Right lung (tissue), 10 donors: ENCODE data around the gene ACAA1. TPM values are rescaled to one million over a fixed set of nuclear protein-coding genes. Genes with fewer than 3 reads are reported as not detected.
"Not testable (repeated sequence)": the region's sequence is repeated elsewhere in the genome, so short reads cannot be mapped to it uniquely, and the experiment has no call there.

Source experiments
- DNase-seq, 2 donors: peaks; one replicate each; pipeline ENCODE4 v3.0.0-alpha.2; 2013
- long read RNA-seq, 8 donors: transcript quantifications; one replicate each; lab custom pipeline, GENCODE V29; 2026
- polyA plus RNA-seq, 5 donors: library from polyadenylated mRNA; unstranded; fragments of 120-200 nt; gene quantifications; one replicate each; pipeline versions ENCODE4 v1.2.1 to v1.2.3, GENCODE V29; 2013; ENCODE audit warnings: inconsistent platforms in 1 of 5, low replicate concordance in 1 of 5; ENCODE audit not compliant: insufficient read length in 5 of 5, insufficient read depth in 1 of 5

Gene ACAA1, protein sequence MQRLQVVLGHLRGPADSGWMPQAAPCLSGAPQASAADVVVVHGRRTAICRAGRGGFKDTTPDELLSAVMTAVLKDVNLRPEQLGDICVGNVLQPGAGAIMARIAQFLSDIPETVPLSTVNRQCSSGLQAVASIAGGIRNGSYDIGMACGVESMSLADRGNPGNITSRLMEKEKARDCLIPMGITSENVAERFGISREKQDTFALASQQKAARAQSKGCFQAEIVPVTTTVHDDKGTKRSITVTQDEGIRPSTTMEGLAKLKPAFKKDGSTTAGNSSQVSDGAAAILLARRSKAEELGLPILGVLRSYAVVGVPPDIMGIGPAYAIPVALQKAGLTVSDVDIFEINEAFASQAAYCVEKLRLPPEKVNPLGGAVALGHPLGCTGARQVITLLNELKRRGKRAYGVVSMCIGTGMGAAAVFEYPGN
- polyA plus RNA-seq = 10 to 100 TPM; 53.7 to 70.1 (median 61.8) TPM
- long read RNA-seq, donor 1, transcript ACAA1-202 (12 exons, 1,785 nt) = major isoform, 6 of 22 reads
- long read RNA-seq, donor 1, partial matches to known transcripts = 11 of 22 reads
- long read RNA-seq, donor 1, other reads (novel, unspliced or antisense) = 0 of 22 reads
- long read RNA-seq, donor 2, transcript ACAA1-202 (12 exons, 1,785 nt) = major isoform, 10 of 13 reads
- long read RNA-seq, donor 2, partial matches to known transcripts = 0 of 13 reads
- long read RNA-seq, donor 2, other reads (novel, unspliced or antisense) = 0 of 13 reads
- long read RNA-seq, donor 3, transcript ACAA1-202 (12 exons, 1,785 nt) = major isoform, 7 of 26 reads
- long read RNA-seq, donor 3, partial matches to known transcripts = 15 of 26 reads
- long read RNA-seq, donor 3, other reads (novel, unspliced or antisense) = 0 of 26 reads
- long read RNA-seq, donor 4, partial matches to known transcripts = 5 of 10 reads
- long read RNA-seq, donor 4, other reads (novel, unspliced or antisense) = 0 of 10 reads
- long read RNA-seq, donor 5, transcript ACAA1-202 (12 exons, 1,785 nt) = major isoform, 8 of 11 reads
- long read RNA-seq, donor 5, partial matches to known transcripts = 0 of 11 reads
- long read RNA-seq, donor 5, other reads (novel, unspliced or antisense) = 0 of 11 reads
- long read RNA-seq, donor 6, transcript ACAA1-202 (12 exons, 1,785 nt) = major isoform, 15 of 32 reads
- long read RNA-seq, donor 6, partial matches to known transcripts = 8 of 32 reads
- long read RNA-seq, donor 6, other reads (novel, unspliced or antisense) = 0 of 32 reads
- long read RNA-seq, donor 7, transcript ACAA1-202 (12 exons, 1,785 nt) = major isoform, 17 of 29 reads
- long read RNA-seq, donor 7, partial matches to known transcripts = 5 of 29 reads
- long read RNA-seq, donor 7, other reads (novel, unspliced or antisense) = 0 of 29 reads
- long read RNA-seq, donor 8, partial matches to known transcripts = 0 of 4 reads
- long read RNA-seq, donor 8, other reads (novel, unspliced or antisense) = 0 of 4 reads

DNA sequence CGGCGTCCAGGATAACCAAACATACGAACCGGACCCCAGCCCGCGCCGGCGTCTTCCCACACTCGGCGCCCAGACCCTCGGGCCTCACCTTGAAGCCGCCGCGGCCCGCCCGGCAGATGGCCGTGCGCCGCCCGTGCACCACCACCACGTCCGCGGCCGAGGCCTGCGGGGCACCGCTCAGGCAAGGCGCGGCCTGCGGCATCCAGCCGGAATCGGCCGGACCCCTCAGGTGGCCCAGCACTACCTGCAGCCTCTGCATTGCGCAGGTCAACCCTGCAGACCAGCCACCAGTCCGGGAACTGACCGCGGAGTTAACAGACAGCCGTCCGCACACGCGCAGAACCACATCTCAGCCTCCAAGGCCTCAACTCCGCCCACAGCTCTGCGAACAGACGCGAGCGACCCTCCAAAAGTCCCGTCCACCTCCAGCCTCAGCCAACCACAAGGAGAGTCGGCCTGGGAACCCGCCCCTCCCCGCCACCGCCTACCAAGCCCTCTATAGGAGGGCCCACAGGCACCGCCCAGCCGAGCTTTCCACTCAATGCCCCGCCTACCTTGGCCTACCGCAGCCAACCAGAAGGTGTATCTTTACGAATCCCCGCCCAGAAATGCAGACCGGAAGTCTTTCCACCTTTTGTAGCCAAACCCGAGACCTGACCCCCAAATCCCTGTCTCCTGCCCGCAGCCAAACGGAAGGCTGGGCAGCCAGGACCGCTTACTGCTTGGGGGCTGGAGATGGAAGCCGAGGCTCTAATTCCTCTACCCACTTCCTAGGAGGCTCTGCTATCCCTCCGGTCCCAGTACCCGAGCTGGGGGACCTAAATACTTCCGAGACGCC, at the start of gene ACAA1:
TSS of gene ACAA1 (minus strand) at position 351 of the 838 bp plus-strand sequence. CDS start at position 259, 92 bp downstream.
- peak; percentile 97 to 99 for DNase-seq

DNA sequence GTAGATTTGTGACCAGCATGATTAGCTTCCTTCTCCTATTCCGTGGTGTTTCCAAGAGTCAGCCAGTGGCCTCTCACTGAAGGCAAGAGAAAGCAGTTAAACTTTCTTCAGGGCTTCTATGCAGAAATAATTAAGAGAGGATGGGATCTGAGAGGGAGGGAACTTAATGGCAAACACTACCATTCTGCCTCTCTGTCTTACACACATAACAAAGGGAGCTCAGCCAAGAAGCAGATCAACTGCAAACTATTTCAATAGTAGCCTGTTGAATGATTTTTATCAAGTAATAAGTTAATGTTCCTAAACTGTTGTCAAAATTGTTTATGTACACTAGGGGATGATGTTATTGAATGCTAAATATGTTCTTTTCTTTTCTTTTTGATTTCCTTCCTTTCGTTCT, 40.3 kb upstream of the ACAA1 start:
- DNase-seq = no peak

DNA sequence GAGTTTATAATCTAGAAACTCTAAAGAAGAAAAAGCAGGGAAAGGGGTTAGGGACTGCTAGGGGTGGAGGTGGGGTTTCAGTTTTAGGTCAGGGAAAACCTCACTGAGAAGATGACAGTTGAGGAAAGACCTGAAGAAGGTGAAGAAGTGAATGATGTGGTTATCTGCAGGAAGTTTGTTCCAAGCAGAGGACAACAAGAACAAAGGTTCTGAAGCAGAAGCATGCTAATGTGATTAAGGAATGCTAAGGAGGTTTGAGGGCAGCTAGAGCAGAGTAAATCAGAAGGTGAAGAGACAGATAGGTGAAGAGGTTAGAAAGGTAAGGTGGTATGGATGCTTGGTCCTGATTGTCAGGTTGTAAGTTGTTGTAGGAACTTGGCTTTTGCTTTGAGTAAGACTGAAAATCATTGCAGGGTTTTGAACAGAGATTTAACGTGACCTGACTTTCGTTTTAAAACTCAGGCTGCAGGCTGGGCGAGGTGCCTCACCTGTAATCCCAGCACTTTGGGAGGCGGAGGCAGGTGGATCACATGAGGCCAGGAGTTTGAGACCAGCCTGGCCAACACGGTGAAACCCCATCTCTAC, 37.0 kb upstream of the ACAA1 start:
- DNase-seq = no peak

DNA sequence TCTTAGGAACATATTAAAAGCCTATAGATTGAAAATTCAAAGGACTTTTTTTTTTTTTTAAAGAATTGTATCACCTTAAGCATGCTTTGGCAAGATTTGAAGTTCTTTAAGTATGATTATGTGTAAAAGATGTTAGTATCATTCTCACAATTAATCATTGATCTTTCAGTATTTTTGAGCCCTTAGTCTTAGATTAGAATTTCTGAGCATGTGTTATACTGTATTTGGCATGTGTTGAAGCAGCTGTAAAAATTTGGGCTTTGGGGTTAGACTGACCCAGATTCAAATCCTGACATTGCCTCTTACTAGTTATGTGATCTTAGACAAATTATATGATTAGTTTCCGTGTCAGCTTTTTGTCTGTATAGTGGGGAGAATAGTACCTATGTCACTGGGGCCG, 34.7 kb upstream of the ACAA1 start:
- DNase-seq = no peak

DNA sequence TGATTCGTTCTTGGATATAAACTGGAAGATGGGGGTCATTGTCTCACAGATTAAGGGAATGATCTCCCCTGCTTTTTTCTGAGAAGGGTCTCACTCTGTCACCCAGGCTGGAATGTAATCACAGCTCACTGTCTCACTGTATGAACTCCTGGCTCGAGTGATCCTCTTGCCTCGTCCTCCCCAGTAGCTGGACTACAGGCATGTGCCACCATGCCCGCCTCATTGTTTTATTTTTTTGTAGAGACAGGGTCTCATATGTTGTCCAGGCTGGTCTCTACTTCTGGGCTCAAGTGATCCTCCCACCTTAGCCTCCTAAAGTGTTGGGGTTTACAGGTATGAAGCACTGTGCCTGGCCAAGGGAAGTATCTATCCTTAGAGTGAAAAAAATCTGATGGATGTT, 33.8 kb upstream of the ACAA1 start:
- no peak for DNase-seq

DNA sequence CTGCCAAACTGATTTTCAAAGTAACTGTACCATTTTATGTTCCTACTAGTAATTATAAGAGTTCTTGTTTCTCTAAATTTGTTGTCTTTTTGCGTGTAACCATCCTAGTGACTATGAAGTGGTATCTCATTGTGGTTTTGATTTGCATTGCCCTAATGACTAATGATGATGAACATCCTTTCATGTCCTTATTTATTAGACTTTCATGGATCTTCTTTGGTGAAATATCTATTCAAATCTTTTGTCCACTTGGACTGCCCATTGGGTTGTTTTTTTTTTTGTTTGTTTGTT, 32.0 kb upstream of the ACAA1 start:
- DNase-seq = no peak

DNA sequence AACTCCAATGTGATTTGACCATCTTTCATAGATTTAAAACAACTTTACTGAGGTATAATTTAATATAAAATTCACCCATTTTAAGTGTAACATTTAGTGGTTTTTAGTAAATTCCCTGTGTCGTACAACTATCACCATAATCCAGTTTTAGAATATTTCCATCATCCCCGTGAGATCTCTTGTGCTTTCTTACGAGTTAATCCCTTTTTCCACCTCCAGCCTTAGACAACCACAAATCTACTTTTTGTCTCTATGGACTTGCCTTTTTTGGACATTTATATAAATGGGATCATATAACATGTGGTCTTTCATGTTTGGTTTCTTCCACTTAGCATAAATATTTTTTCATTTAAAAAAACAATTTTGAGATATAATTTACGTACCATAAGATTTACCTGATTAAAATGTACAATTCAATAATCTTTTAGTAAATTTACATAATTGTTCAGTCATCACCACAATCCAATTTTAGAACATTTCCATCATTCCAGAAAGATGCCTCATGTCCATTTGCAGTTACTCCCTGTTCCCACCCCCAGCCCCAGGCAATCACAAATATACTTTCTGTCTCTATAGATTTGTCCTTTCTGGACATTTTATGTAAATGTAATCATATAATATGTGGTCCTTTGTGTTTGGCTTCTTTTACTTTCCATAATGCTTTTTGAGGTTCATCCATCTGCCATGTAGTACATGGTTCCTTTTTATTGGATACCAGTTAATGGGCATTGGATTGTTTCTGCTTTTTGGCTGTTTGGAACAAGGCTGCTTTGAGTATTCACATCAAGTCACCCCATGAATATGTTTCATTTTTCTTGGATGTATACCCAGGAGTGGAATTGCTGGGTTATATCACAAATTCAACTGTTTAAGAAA, 31.5 kb upstream of the ACAA1 start:
- DNase-seq = no peak

DNA sequence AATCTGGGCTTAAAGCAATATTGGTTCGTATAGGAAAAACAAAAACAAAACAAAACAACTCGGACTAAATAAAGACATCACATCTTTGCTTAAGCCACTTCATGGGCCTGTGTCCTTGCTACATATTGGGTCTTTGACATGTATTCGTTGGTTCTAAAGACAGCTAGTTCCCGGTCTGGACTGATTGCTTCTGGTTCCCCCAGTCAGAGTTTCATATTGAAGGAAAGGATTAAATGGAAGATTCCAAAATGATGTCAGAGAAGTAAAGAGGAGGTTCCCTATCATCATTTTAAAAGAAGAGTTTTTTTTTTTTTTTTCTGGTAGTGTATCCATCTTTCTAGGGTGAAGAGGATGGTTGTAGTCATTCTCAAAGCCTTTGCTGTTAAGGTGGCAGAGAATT, 30.7 kb upstream of the ACAA1 start:
- DNase-seq = no peak

DNA sequence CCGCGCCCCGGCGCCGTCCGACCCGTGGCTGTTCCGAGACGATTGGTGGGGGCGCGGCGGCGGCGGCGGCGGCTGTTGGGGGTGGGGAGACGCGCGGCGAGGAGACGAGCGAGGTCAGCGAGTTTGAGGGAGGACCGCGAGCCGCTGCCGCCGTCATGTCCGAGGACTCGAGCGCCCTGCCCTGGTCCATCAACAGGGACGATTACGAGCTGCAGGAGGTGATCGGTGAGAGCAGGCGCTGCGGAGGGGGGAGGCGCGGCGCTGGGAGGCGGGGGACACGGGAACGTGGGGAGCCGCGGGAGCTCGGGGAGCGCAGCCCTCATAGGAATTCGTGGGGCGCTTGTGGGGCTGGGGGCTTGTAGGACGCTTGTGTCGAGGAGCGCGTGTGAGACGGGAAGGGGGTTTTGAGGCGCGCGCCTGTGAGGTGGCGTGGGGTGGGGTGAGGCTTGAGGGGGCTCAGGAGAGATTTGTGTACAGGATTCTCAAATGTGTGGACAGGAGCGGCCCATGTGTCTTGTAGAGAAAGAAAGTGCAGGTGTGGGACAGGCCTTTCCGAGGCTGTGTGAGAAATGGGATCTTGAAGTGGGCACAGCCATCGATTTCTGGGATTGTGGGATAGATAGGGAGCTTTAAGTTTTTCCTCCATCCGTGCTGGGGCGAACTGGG, 28.9 kb upstream of the ACAA1 start:
- peak; percentile 27 to 38 for DNase-seq

DNA sequence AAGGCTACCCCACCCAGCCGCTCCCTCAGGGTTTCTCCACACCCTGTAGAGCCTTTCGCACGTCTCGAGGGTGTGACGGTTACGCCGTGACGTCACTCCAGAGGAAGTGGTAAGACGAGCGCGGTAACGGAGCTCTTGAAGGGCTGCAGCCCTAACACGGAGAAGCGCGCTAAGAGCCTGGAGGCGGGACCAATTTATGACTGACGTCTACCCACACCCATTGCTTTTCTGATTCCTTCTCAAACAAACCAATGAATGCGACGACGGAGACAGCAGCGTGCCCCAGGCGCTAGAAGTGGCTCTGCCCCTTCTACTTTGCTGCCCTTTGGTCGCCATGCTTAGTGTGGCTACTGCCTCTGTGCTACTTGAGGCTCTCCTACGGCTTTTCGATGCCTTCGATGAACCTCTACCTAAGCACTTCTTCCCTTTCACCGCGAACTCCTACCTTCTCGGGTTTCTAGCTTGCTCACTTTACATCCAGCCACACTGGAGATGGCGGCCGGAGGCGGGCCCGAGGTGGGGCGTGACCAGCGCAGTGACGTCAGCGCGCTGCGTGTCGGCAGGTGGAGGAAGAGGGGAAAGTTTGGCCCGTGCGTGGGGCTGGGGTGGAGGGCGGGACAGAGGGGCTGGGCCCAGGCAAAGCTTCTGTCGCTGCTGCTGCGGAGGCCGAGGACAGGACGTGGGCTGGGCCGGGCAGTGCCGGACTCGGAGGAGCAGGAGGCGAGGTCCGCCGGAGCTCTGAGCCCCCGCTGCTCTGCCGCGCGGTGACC, 28.2 kb upstream of the ACAA1 start, which contains the start of gene OXSR1:
TSS of gene OXSR1 (plus strand) at position 586 of the 770 bp plus-strand sequence. CDS start 340 bp downstream, outside the sequence.
- DNase-seq = peak; percentile 99

DNA sequence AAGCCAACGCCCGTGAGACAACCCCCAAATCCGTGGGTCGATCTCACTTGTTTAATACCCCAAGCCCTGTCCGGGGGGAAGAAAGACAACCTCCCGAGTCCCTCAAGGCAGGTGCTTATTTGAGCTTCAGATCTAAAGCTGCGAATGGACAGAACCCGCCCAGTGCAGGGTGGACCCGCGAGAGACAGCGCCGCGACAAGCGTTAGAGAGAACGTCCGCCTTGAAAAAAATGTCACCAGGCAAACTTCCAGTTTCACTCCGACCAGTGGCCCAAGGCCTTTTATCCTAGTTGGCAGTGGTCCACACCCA, 27.7 kb upstream of the ACAA1 start:
- DNase-seq = no peak

DNA sequence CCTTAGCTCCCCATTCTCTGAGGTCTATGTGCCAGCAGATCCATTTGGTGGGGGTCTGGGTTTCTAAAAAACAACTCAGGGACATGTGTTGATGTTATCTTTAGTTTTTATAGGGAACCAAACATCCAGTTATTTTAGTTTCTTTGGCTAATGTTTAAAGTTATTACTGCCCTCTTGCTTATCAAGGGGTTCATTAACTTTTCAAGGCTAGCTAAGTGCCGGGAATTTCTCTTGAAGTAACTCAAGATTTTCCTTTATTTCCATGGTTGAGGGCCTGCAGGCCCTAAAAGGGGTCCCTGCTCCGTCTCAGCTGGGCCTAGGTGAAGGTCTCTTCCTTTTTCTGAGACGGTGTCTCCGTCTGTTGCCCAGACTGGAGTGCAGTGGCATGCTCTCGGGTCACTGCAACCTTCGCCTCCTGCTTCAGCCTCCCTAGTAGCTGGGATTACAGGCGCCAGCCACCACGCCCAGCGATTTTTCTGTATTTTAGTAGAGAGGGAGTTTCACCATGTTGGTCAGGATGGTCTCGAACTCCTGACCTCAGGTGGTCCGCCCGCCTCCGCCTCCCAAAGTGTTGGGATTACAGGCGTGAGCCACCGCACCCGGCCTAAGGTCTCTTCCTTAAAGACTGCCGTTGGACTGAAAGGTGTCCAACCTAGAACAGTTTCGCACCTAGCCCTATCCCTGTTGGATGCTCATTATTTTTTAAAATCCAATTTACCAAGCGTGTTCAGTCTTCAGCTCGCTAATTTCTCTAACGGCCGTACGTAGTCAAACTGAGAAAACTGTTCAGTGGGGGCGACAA, 27.1 kb upstream of the ACAA1 start:
- no peak for DNase-seq

DNA sequence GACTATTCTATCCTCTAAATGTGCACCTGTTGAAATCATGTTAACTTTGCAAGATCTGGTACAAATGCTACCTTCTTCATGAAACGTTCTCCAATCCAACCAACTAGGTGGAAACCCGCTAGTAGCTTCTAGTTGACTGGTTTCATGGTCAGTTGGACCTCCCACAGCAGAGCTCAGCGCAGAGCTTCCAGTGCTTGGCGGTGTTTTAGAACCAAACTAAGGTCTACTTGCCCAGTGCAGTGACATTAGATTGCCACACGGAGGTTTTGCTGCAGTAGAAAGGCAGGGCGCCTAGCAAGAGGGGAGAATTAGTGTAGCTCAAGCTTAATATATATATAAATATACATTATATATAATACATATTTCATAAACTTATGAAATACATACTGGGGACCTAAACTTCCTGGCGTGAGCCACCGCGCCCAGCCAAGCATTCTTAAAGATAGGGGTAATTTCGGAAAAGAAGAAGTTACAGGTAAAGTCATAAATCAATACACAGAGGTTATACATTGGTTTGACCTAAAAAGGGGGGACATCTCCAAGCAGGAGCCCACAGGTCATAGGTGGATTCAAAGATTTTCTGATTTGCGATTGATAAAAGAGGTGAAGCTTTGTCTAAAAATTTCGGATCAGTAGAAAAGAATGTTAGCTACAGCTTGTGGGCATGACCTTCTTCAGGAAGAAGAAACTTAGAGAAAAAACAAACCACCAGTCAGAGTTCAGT, 26.4 kb upstream of the ACAA1 start:
- no peak for DNase-seq

DNA sequence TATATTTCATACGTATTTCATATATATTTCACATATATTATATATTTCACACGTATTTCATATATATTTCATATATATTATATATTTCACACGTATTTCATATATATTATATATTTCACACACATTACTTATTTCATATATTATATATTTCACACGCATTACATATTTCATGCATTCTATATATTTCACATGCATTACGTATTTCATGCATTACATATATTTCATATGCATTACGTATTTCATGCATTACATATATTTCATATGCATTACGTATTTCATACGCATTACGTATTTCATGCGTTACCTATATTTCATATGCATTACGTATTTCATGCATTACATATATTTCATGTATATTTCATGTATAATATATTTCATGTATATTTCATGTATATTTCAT, 23.8 kb upstream of the ACAA1 start:
- DNase-seq = not testable (repeated sequence)

DNA sequence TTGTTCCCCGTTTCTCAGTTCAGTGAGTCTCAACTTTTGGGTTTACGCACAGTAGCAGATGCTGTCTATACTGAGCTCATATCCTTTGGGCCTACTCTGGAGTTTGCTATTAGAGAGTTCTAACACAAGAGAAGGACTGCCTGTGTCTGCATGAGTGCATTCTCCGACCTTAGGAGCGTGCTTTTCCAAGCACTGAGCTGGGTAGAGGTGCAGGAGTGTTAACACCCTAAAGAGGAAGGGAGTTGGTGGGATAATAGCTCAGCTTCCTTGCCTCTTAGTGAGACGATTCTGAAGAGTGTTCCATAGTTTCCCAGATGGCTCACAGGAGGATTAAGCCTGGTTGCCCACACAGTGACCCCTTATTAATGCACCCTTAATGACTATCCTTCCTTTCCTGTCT, 21.5 kb upstream of the ACAA1 start:
- DNase-seq = no peak

DNA sequence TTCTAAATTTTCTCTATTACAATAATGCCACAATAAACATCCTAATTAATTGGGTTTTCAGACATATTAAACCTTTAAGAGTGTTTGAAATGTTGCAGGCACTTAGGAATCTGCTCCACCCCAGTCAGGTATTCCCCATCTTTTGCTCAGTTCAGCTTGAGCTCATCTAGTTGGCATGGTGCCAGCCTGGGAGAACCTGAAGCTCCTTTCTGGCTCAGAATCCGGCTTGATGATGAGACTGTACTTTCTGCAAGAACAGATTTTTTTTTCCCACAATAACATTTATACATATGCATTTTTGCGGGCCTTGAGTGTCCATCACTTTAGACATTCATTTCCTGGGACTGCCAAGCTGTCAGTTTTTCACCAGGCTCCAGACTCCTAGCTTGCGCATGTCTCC, 20.7 kb upstream of the ACAA1 start:
- no peak for DNase-seq
